ENCODE measurements around the gene C6orf136. TPM values are rescaled to one million over a fixed set of nuclear protein-coding genes. Genes with fewer than 3 reads are reported as not detected.

C6orf136 gene
- total and polyA plus RNA-seq, 5 donors from 2014 or later: 7.5 to 24.4 (median 13.4) TPM

DNA sequence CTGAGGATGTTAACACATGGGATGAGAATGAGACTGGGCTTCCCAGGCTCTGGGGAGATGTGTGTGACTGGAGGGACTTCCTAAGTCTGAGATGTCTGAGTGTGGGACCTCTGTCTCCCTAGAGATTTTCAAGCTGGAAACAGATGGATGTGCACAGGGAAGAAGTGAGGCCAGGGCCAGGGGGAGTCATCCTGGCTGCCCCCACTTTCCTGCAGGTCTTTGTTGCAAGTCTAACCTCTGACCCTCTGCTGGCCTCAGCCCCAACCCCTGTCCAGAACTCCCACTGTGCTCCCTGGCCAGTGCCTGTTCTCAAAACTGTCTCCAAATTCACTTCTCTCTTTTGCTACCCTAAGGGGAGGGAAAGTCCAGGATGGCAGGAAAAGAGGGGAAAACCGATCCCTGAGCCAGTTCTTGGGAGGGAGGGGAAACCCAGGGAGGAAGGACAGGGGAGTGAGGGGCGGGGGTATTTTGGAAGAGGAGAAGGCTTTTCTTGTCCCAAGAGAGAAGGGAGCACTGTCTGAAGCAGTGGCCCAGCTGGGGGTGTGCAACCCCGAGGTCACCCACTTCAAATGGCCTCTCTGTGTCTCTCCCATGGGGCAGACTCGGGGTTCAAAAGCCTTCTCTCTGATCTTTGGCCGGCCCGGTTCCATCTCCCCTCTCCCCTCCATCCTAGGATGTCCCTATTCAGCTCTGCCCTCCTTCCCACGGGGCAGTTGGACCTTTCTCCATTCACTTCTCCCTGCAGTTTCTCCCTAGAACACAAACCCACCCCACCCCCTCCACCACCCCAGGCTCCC, 36.4 kb downstream of the C6orf136 start:
- H3K4me3 ChIP-seq (ENCODE audit: low read depth, low read length): peak overlapping the region; percentile 89
- ATAC-seq (ENCODE audit: low read depth in 2 of 2): no peak
- Mint-ChIP-seq H3K27me3 (peaks cover 5% of the 10 kb centered on the region), H3K9me3 (peaks cover 0 to 6% (median 0%) of the 10 kb centered on the region in 7 donors), H3K36me3 (peaks cover 45% of the 10 kb centered on the region), H3K4me3 (peak overlapping the region; percentile 95 to 100 (median 96)), H3K27ac (peak overlapping the region; percentile 93 to 98 (median 96)), H3K4me1 (peaks cover 11 to 47% (median 19%) of the 10 kb centered on the region in 4 donors)
- DNase-seq: no peak
- peaks cover 10% of the 10 kb centered on the region for H3K36me3 ChIP-seq (ENCODE audit: control insufficient read depth, insufficient read depth, low read length)
- no peaks in the 10 kb centered on the region for H3K9me3 ChIP-seq (ENCODE audit: control insufficient read depth in 2 of 2, low read length in 2 of 2)
- H3K4me1 ChIP-seq (ENCODE audit: control insufficient read depth, insufficient read depth, low read length, poor library complexity, severe bottlenecking): peaks cover 68% of the 10 kb centered on the region
- H3K27me3 ChIP-seq (ENCODE audit: control insufficient read depth, insufficient read depth, low read length): no peaks in the 10 kb centered on the region
- peak overlapping the region; percentile 96 for H3K27ac ChIP-seq (ENCODE audit: insufficient read depth, low read length, poor library complexity, severe bottlenecking)

DNA sequence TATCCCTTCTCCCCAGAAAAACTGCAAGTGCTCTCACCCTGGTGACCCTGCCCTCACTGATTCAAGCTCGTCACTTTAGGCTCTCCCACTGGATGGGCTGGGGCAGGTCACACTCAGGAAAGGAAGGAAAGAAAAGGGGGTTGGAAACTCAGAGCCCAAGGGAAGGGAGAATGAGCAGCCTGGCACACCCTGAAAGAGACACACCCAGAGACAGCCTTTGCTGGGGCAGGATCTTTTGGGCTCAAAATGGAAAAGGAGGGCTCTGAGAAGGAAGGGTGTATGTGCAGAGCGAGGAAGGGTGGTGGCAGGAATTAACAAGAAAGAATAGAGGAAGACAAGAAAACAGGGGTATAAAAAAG, 37.0 kb downstream of the C6orf136 start:
- ATAC-seq (ENCODE audit: low read depth in 2 of 2) (no peak), DNase-seq (no peak)
- H3K4me3 ChIP-seq (ENCODE audit: low read depth, low read length): peak overlapping the region; percentile 89
- H3K9me3 Mint-ChIP-seq: peaks cover 0 to 6% (median 0%) of the 10 kb centered on the region in 7 donors
- peak overlapping the region; percentile 93 to 98 (median 96) for H3K27ac Mint-ChIP-seq
- no peaks in the 10 kb centered on the region for H3K27me3 ChIP-seq (ENCODE audit: control insufficient read depth, insufficient read depth, low read length)
- peak overlapping the region; percentile 95 to 100 (median 96) for H3K4me3 Mint-ChIP-seq
- peaks cover 8 to 48% (median 21%) of the 10 kb centered on the region in 4 donors for H3K4me1 Mint-ChIP-seq
- H3K36me3 Mint-ChIP-seq: peaks cover 43% of the 10 kb centered on the region
- H3K36me3 ChIP-seq (ENCODE audit: control insufficient read depth, insufficient read depth, low read length): peaks cover 5% of the 10 kb centered on the region
- H3K27me3 Mint-ChIP-seq: peaks cover 5% of the 10 kb centered on the region
- H3K27ac ChIP-seq (ENCODE audit: insufficient read depth, low read length, poor library complexity, severe bottlenecking): peak overlapping the region; percentile 96
- H3K4me1 ChIP-seq (ENCODE audit: control insufficient read depth, insufficient read depth, low read length, poor library complexity, severe bottlenecking): peaks cover 73% of the 10 kb centered on the region
- no peaks in the 10 kb centered on the region for H3K9me3 ChIP-seq (ENCODE audit: control insufficient read depth in 2 of 2, low read length in 2 of 2)

DNA sequence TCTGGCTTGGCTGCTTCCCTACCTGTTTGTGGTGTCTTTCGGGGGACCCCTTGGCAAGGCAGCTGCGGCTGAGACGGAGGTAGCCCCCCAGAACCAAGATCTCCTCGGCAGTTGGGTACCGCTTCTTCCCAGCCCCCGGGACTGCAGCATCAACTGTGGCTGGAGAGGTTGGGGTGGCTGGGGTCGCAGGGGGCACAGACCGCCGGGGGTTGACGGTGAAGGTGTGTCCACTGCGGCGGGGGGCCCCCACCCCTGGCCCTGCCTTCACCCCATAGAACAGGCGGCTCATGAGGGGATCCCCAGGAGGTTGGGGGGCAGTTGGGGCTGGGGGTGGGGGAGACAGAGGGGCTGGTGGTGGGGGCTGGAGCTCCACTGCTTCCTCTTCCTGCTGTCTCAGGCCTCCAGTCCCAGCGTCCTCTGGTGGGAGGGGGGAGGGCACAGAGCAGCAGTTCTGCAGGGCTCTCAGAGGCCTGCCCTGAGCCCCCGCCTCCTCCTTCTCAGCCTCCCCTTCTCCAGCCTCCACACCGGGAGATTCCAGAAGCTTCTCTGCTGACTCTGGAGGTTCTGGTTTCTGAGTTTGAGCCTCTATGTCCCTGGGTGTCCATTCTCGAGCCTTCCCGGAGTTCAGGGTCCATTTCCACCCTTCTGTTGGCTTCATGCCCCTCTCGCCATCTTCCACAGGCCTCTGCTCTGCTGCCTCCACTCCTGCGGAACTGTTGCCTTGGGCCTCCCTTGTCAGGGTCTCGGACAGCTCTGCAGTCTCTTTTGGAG, 37.6 kb downstream of the C6orf136 start:
- H3K27ac Mint-ChIP-seq: peak overlapping the region; percentile 98 to 99 (median 98)
- H3K27me3 Mint-ChIP-seq: peaks cover 5% of the 10 kb centered on the region
- no peaks in the 10 kb centered on the region for H3K9me3 ChIP-seq (ENCODE audit: control insufficient read depth in 2 of 2, low read length in 2 of 2)
- H3K4me3 ChIP-seq (ENCODE audit: low read depth, low read length): peak overlapping the region; percentile 97
- H3K36me3 ChIP-seq (ENCODE audit: control insufficient read depth, insufficient read depth, low read length): peaks cover 5% of the 10 kb centered on the region
- ATAC-seq (ENCODE audit: low read depth in 2 of 2) (no peak), DNase-seq (peak; percentile 36 to 80 (median 41))
- H3K4me3 Mint-ChIP-seq: peak overlapping the region; percentile 95 to 100 (median 96)
- H3K36me3 Mint-ChIP-seq: peaks cover 40% of the 10 kb centered on the region
- peaks cover 73% of the 10 kb centered on the region for H3K4me1 ChIP-seq (ENCODE audit: control insufficient read depth, insufficient read depth, low read length, poor library complexity, severe bottlenecking)
- peaks cover 0 to 6% (median 0%) of the 10 kb centered on the region in 7 donors for H3K9me3 Mint-ChIP-seq
- no peaks in the 10 kb centered on the region for H3K27me3 ChIP-seq (ENCODE audit: control insufficient read depth, insufficient read depth, low read length)
- H3K27ac ChIP-seq (ENCODE audit: insufficient read depth, low read length, poor library complexity, severe bottlenecking): peak overlapping the region; percentile 96
- H3K4me1 Mint-ChIP-seq: peaks cover 5 to 48% (median 21%) of the 10 kb centered on the region in 4 donors

DNA sequence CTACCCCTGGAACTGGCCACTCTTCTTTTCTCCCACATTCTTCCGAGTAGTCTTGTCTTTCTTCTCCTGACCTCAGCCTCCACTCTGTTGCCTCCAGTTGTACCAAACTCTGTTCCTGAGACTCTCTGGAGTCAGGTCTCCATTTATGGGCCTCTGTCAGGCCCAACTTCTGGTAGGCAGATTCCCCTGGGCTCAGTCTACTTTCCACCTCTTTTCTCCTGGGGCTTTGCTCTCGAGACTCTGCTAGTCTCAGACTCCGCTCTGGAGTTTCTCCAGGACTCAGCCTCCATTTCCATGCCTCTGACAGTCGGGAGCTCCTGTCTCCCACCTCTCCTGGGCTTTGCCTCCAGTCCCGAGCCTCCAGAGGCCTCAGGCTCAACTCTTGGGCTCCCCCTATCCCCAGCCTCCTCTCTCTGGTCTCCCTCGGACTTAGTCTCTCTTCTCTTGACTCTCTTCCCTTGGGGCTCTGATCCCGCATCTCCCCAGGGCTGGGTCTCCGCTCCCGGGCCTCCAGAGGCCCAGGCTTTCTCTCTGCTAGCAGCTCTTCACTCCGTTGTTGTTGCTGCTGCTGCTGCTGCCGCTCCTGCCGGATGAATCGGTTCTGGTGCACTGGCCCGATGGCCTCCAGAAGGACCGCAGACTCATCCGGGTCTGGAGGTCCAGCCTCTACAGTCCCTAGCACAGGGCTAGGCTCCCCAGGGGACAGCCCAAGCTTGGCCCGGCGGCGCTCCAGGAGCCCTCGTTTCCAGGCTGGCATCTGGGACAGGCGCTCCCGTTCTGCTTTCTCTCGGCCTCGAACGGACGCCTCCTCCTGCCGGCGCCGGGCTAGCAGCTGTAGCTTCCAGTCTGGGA, 38.5 kb downstream of the C6orf136 start:
- Mint-ChIP-seq H3K9me3 (peaks cover 0 to 6% (median 0%) of the 10 kb centered on the region in 7 donors), H3K4me1 (peaks cover 9 to 48% (median 24%) of the 10 kb centered on the region in 4 donors), H3K4me3 (peak overlapping the region; percentile 95 to 100 (median 96)), H3K27me3 (peaks cover 5% of the 10 kb centered on the region), H3K36me3 (peaks cover 36% of the 10 kb centered on the region), H3K27ac (peak overlapping the region; percentile 98 to 99 (median 98))
- H3K9me3 ChIP-seq (ENCODE audit: control insufficient read depth in 2 of 2, low read length in 2 of 2): no peaks in the 10 kb centered on the region
- peak overlapping the region; percentile 96 for H3K27ac ChIP-seq (ENCODE audit: insufficient read depth, low read length, poor library complexity, severe bottlenecking)
- H3K4me3 ChIP-seq (ENCODE audit: low read depth, low read length): peak overlapping the region; percentile 97
- peaks cover 73% of the 10 kb centered on the region for H3K4me1 ChIP-seq (ENCODE audit: control insufficient read depth, insufficient read depth, low read length, poor library complexity, severe bottlenecking)
- H3K27me3 ChIP-seq (ENCODE audit: control insufficient read depth, insufficient read depth, low read length): no peaks in the 10 kb centered on the region
- DNase-seq (peak in 1 of 3 donors; percentile 41), ATAC-seq (ENCODE audit: low read depth in 2 of 2) (no peak)
- H3K36me3 ChIP-seq (ENCODE audit: control insufficient read depth, insufficient read depth, low read length): no peaks in the 10 kb centered on the region

DNA sequence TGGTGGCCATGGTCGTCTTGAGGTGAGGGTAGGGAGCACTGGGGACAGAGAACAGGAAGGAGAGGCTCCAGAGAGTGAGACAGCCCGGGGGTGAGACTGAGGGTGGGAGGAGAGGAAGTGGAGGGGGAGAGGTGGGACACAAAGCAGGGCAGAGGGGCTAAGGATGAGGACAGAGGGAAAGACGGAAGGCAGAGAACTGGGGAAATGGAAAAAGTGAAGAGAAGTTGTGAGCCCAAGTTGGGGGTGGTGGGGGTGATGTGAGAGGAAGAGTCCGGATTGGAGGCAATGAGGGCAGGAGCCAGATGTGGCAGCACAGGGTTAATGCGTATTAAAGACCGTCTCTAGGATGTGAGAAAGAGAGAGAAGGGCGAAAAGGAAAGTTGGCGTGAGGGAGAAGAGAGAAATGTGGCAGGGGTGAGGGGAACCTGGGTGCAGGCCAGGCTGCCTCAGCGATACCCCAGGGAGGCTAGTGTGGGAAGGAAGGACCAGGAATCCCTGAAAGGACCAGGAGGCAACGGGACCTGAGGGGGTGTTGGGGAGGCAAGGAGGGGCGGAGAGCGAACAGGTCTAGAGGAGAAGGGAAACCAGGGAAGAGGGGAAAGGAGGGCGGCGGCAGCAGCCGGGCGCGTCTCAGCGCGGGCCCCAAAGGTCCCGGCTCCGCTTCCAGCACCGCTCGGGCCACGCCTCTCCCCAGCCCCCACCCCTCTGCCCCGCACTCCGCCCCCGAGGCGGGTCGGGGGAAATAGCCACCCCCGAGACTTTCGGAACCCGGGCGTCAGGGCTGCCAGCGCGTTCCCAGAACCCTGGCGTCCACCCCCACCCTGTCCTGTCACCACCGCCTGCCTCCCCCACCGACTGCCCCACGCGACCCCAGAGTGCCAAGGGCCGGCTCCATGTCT, 39.3 kb downstream of the C6orf136 start, which contains the start of gene PPP1R18:
Gene PPP1R18 (minus strand): TSS at position 637 of the 899 bp plus-strand sequence. CDS start 627 bp downstream, at position 10.
- peaks cover 5% of the 10 kb centered on the region for H3K27me3 Mint-ChIP-seq
- H3K36me3 ChIP-seq (ENCODE audit: control insufficient read depth, insufficient read depth, low read length): no peaks in the 10 kb centered on the region
- H3K27ac Mint-ChIP-seq: peak within 1 kb of the TSS; percentile 98 to 99 (median 98)
- no peaks in the 10 kb centered on the region for H3K27me3 ChIP-seq (ENCODE audit: control insufficient read depth, insufficient read depth, low read length)
- H3K27ac ChIP-seq (ENCODE audit: insufficient read depth, low read length, poor library complexity, severe bottlenecking): peak within 1 kb of the TSS; percentile 96
- peaks cover 74% of the 10 kb centered on the region for H3K4me1 ChIP-seq (ENCODE audit: control insufficient read depth, insufficient read depth, low read length, poor library complexity, severe bottlenecking)
- H3K4me1 Mint-ChIP-seq: peaks cover 11 to 48% (median 28%) of the 10 kb centered on the region in 4 donors
- no peaks in the 10 kb centered on the region for H3K9me3 ChIP-seq (ENCODE audit: control insufficient read depth in 2 of 2, low read length in 2 of 2)
- DNase-seq (peak; percentile 67 to 87 (median 82)), ATAC-seq (ENCODE audit: low read depth in 2 of 2) (peak; percentile 29 to 40)
- peak within 1 kb of the TSS; percentile 97 for H3K4me3 ChIP-seq (ENCODE audit: low read depth, low read length)
- peak within 1 kb of the TSS; percentile 95 to 100 (median 96) for H3K4me3 Mint-ChIP-seq
- H3K36me3 Mint-ChIP-seq: peaks cover 30% of the 10 kb centered on the region
- H3K9me3 Mint-ChIP-seq: peaks cover 0 to 6% (median 0%) of the 10 kb centered on the region in 7 donors

DNA sequence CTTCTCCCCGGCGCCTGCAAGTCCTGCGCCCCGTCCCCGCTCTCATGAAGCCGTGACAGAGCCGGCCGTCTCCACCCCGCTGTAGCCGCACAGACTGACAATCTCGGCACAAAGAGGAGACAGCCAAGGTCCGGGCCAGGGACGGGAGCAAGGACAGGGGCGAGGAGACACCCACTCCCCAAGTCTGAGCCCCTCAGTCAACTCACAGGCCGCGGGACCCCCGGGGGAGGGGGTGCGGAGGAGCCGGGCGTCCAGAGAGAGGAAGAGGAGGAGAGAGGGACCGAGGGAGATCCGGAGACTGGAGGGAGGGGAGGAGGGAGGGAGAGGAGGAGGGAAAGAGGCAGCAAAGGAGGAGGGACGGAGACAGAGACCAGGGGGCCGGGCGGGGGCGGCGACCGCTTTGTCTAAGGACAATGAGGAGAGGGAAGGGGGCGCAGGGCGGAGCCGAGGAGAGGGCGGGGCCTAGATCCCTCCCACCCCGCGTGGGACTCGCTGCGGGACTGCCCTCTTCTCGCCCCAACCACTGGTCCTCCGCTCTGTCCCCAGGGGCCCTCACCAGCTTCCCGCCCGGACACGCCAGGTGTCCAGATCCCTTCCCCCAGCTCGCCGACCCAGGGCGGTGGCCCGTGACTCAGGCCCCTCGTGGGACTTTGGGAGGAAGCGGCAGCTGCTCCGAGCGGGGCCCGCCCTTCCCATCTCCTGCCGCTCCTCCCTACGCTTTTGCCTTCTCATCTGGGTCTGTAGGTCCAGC, 40.1 kb downstream of the C6orf136 start:
- Histone ChIP-seq H3K9me3 (ENCODE audit: control insufficient read depth in 2 of 2, low read length in 2 of 2) (no peaks in the 10 kb centered on the region), H3K4me3 (ENCODE audit: low read depth, low read length) (peak overlapping the region; percentile 26), H3K4me1 (ENCODE audit: control insufficient read depth, insufficient read depth, low read length, poor library complexity, severe bottlenecking) (peaks cover 67% of the 10 kb centered on the region), H3K36me3 (ENCODE audit: control insufficient read depth, insufficient read depth, low read length) (no peaks in the 10 kb centered on the region), H3K27ac (ENCODE audit: insufficient read depth, low read length, poor library complexity, severe bottlenecking) (peak overlapping the region; percentile 96), H3K27me3 (ENCODE audit: control insufficient read depth, insufficient read depth, low read length) (no peaks in the 10 kb centered on the region)
- Mint-ChIP-seq H3K36me3 (peaks cover 25% of the 10 kb centered on the region), H3K4me1 (peaks cover 11 to 47% (median 33%) of the 10 kb centered on the region in 4 donors), H3K27ac (peak overlapping the region; percentile 92 to 98 (median 97)), H3K9me3 (peaks cover 0 to 6% (median 0%) of the 10 kb centered on the region in 7 donors), H3K27me3 (peaks cover 5% of the 10 kb centered on the region), H3K4me3 (peak overlapping the region; percentile 95 to 100 (median 96))
- peak; percentile 8 to 12 for ATAC-seq (ENCODE audit: low read depth in 2 of 2)
- DNase-seq: peak; percentile 45 to 88 (median 82)

Data from CD4-positive, CD25-positive, alpha-beta regulatory T cell (primary cell).